Stimulated activated CD8-positive, alpha-beta memory T cell treated with anti-CD3 and anti-CD28 coated beads, Interleukin-4, amount 100 ng/mL, for 48 hours (primary cell): ENCODE measurements around the gene DNAJB5.
A peak's percentile ranks its signal among the peaks of the same experiment; 100 is the strongest.

Experiments used
- DNase-seq: peaks from one replicate; pipeline ENCODE4 v3.0.0-alpha.2; 2020

The DNAJB5 gene

GRCh38 chr9:34985311-34985899, 4.1 kb upstream of the DNAJB5 start:
- DNase-seq: peak; percentile 85

GRCh38 chr9:34986540-34987047, 3.0 kb upstream of the DNAJB5 start:
- DNase-seq: peak; percentile 58

- DNase-seq: peak; percentile 32
Measured at GRCh38 chr9:34987160-34987901, 2.2 kb upstream of the DNAJB5 start.

- peak; percentile 63 for DNase-seq
Measured at GRCh38 chr9:34988218-34989002, 1.1 kb upstream of the DNAJB5 start.

- DNase-seq: peak; percentile 61
Measured at GRCh38 chr9:34989946-34990635, 546 bp downstream of the DNAJB5 start.

- peak; percentile 28 for DNase-seq
Measured at GRCh38 chr9:34990908-34991606, 1.5 kb downstream of the DNAJB5 start.

GRCh38 chr9:34991607-34992375, 2.2 kb downstream of the DNAJB5 start:
- DNase-seq: peak; percentile 65

GRCh38 chr9:34992376-34992951, 2.9 kb downstream of the DNAJB5 start:
- peak; percentile 76 for DNase-seq

- DNase-seq: peak; percentile 28
Measured at GRCh38 chr9:34993502-34994259, 4.1 kb downstream of the DNAJB5 start.

- DNase-seq: peak; percentile 24
Measured at GRCh38 chr9:34994260-34994899, 4.8 kb downstream of the DNAJB5 start.

GRCh38 chr9:34994900-34995669, 5.5 kb downstream of the DNAJB5 start:
- DNase-seq: peak; percentile 20

- DNase-seq: no peak
Measured at GRCh38 chr9:34995670-34996060, 6.1 kb downstream of the DNAJB5 start.

GRCh38 chr9:34996181-34996904, 6.8 kb downstream of the DNAJB5 start:
- DNase-seq: peak; percentile 11

- no peak for DNase-seq
Measured at GRCh38 chr9:34996905-34997279, 7.3 kb downstream of the DNAJB5 start.

GRCh38 chr9:34997379-34997781, 7.8 kb downstream of the DNAJB5 start:
- DNase-seq: peak; percentile 15

GRCh38 chr9:34998266-34998665, 8.7 kb downstream of the DNAJB5 start:
- DNase-seq: peak; percentile 14

GRCh38 chr9:34999576-34999975, 10.0 kb downstream of the DNAJB5 start:
- peak; percentile 9 for DNase-seq
